ENCODE data around the gene RAB10. TPM values are rescaled to one million over a fixed set of nuclear protein-coding genes. Genes with fewer than 3 reads are reported as not detected.
"Not testable (repeated sequence)": the region's sequence is repeated elsewhere in the genome, so short reads cannot be mapped to it uniquely, and the experiment has no call there.

Gene RAB10
- polyA plus RNA-seq = 100 to 1,000 TPM; 190 to 320 TPM

GRCh38 chr2:26033818-26034636 lies at the start of gene RAB10:
TSS of gene RAB10 (plus strand) at chr2:26034084. CDS start at chr2:26034609, 525 bp downstream.
- peak within 1 kb of the TSS; percentile 99 for H3K27ac ChIP-seq (ENCODE audit: low read depth in 2 of 2, low read length in 1 of 2)

GRCh38 chr2:25988134-25988533 lies 45.8 kb upstream of the RAB10 start:
- WGBS, 2 donors = 91 to 93% methylated on average over 9 of the region's 9 CpGs

More at GRCh38 chr2:26033818-26034636, at the start of gene RAB10:
- Histone ChIP-seq H3K36me3 (ENCODE audit: control insufficient read depth in 2 of 2, insufficient read depth in 2 of 2, low read length in 1 of 2) (no peaks in the 10 kb centered on the region), H3K9me3 (ENCODE audit: control insufficient read depth in 2 of 2, insufficient read depth in 1 of 2, low read depth in 1 of 2, low read length in 1 of 2) (no peaks in the 10 kb centered on the region), H3K4me3 (ENCODE audit: low read depth in 1 of 2, low read length in 2 of 2) (peak within 1 kb of the TSS; percentile 94 to 96), H3K27me3 (ENCODE audit: control insufficient read depth in 1 of 2, insufficient read depth in 2 of 2, low read length in 2 of 2) (no peaks in the 10 kb centered on the region), H3K4me1 (ENCODE audit: control insufficient read depth in 2 of 2, insufficient read depth in 2 of 2, low read length in 1 of 2) (peaks cover 0 to 10% of the 10 kb centered on the region in 2 donors)
- WGBS, 2 donors = 0% methylated on average over 63 to 93 of the region's 94 CpGs

GRCh38 chr2:25989154-25989553 lies 44.7 kb upstream of the RAB10 start:
- H3K36me3 ChIP-seq (ENCODE audit: control insufficient read depth in 2 of 2, insufficient read depth in 2 of 2, low read length in 1 of 2) = no peaks in the 10 kb centered on the region
- peaks cover 2 to 3% of the 10 kb centered on the region in 2 donors for H3K4me1 ChIP-seq (ENCODE audit: control insufficient read depth in 2 of 2, insufficient read depth in 2 of 2, low read length in 1 of 2)
- no peak overlapping the region for H3K4me3 ChIP-seq (ENCODE audit: low read depth in 1 of 2, low read length in 2 of 2)
- H3K9me3 ChIP-seq (ENCODE audit: control insufficient read depth in 2 of 2, insufficient read depth in 1 of 2, low read depth in 1 of 2, low read length in 1 of 2) = no peaks in the 10 kb centered on the region
- H3K27me3 ChIP-seq (ENCODE audit: control insufficient read depth in 1 of 2, insufficient read depth in 2 of 2, low read length in 2 of 2) = no peaks in the 10 kb centered on the region
- WGBS, 2 donors = 74 to 81% methylated on average over 4 of the region's 4 CpGs
- H3K27ac ChIP-seq (ENCODE audit: low read depth in 2 of 2, low read length in 1 of 2) = no peak overlapping the region

More at GRCh38 chr2:25988134-25988533, 45.8 kb upstream of the RAB10 start:
- Histone ChIP-seq H3K36me3 (ENCODE audit: control insufficient read depth in 2 of 2, insufficient read depth in 2 of 2, low read length in 1 of 2) (no peaks in the 10 kb centered on the region), H3K4me1 (ENCODE audit: control insufficient read depth in 2 of 2, insufficient read depth in 2 of 2, low read length in 1 of 2) (peaks cover 2 to 3% of the 10 kb centered on the region in 2 donors), H3K27me3 (ENCODE audit: control insufficient read depth in 1 of 2, insufficient read depth in 2 of 2, low read length in 2 of 2) (no peaks in the 10 kb centered on the region), H3K9me3 (ENCODE audit: control insufficient read depth in 2 of 2, insufficient read depth in 1 of 2, low read depth in 1 of 2, low read length in 1 of 2) (no peaks in the 10 kb centered on the region), H3K27ac (ENCODE audit: low read depth in 2 of 2, low read length in 1 of 2) (no peak overlapping the region), H3K4me3 (ENCODE audit: low read depth in 1 of 2, low read length in 2 of 2) (no peak overlapping the region)

- H3K4me3 ChIP-seq (ENCODE audit: low read depth in 1 of 2, low read length in 2 of 2) = no peak overlapping the region
- no peaks in the 10 kb centered on the region for H3K36me3 ChIP-seq (ENCODE audit: control insufficient read depth in 2 of 2, insufficient read depth in 2 of 2, low read length in 1 of 2)
- H3K4me1 ChIP-seq (ENCODE audit: control insufficient read depth in 2 of 2, insufficient read depth in 2 of 2, low read length in 1 of 2) = peaks cover 2 to 3% of the 10 kb centered on the region in 2 donors
- no peaks in the 10 kb centered on the region for H3K27me3 ChIP-seq (ENCODE audit: control insufficient read depth in 1 of 2, insufficient read depth in 2 of 2, low read length in 2 of 2)
- H3K27ac ChIP-seq (ENCODE audit: low read depth in 2 of 2, low read length in 1 of 2) = peak overlapping the region; percentile 59 to 79
- WGBS, 2 donors = 59 to 70% methylated on average over 3 of the region's 3 CpGs
- no peaks in the 10 kb centered on the region for H3K9me3 ChIP-seq (ENCODE audit: control insufficient read depth in 2 of 2, insufficient read depth in 1 of 2, low read depth in 1 of 2, low read length in 1 of 2)
Measured at GRCh38 chr2:25991965-25992364, 41.9 kb upstream of the RAB10 start.

- H3K27ac ChIP-seq (ENCODE audit: low read depth in 2 of 2, low read length in 1 of 2) = no peak overlapping the region
- H3K9me3 ChIP-seq (ENCODE audit: control insufficient read depth in 2 of 2, insufficient read depth in 1 of 2, low read depth in 1 of 2, low read length in 1 of 2) = no peaks in the 10 kb centered on the region
- no peaks in the 10 kb centered on the region for H3K36me3 ChIP-seq (ENCODE audit: control insufficient read depth in 2 of 2, insufficient read depth in 2 of 2, low read length in 1 of 2)
- 89 to 90% methylated on average over 8 of the region's 8 CpGs for WGBS, 2 donors
- peaks cover 2 to 3% of the 10 kb centered on the region in 2 donors for H3K4me1 ChIP-seq (ENCODE audit: control insufficient read depth in 2 of 2, insufficient read depth in 2 of 2, low read length in 1 of 2)
- no peaks in the 10 kb centered on the region for H3K27me3 ChIP-seq (ENCODE audit: control insufficient read depth in 1 of 2, insufficient read depth in 2 of 2, low read length in 2 of 2)
- no peak overlapping the region for H3K4me3 ChIP-seq (ENCODE audit: low read depth in 1 of 2, low read length in 2 of 2)
Measured at GRCh38 chr2:25992556-25992955, 41.3 kb upstream of the RAB10 start.

- no peak overlapping the region for H3K27ac ChIP-seq (ENCODE audit: low read depth in 2 of 2, low read length in 1 of 2)
- H3K36me3 ChIP-seq (ENCODE audit: control insufficient read depth in 2 of 2, insufficient read depth in 2 of 2, low read length in 1 of 2) = no peaks in the 10 kb centered on the region
- H3K27me3 ChIP-seq (ENCODE audit: control insufficient read depth in 1 of 2, insufficient read depth in 2 of 2, low read length in 2 of 2) = no peaks in the 10 kb centered on the region
- no peak overlapping the region for H3K4me3 ChIP-seq (ENCODE audit: low read depth in 1 of 2, low read length in 2 of 2)
- H3K4me1 ChIP-seq (ENCODE audit: control insufficient read depth in 2 of 2, insufficient read depth in 2 of 2, low read length in 1 of 2) = peaks cover 2 to 3% of the 10 kb centered on the region in 2 donors
- H3K9me3 ChIP-seq (ENCODE audit: control insufficient read depth in 2 of 2, insufficient read depth in 1 of 2, low read depth in 1 of 2, low read length in 1 of 2) = no peaks in the 10 kb centered on the region
- WGBS, 2 donors = 79 to 85% methylated on average over 5 of the region's 5 CpGs
Measured at GRCh38 chr2:25993049-25993448, 40.8 kb upstream of the RAB10 start.

- Histone ChIP-seq H3K27ac (ENCODE audit: low read depth in 2 of 2, low read length in 1 of 2) (no peak overlapping the region), H3K9me3 (ENCODE audit: control insufficient read depth in 2 of 2, insufficient read depth in 1 of 2, low read depth in 1 of 2, low read length in 1 of 2) (no peaks in the 10 kb centered on the region), H3K27me3 (ENCODE audit: control insufficient read depth in 1 of 2, insufficient read depth in 2 of 2, low read length in 2 of 2) (no peaks in the 10 kb centered on the region), H3K4me3 (ENCODE audit: low read depth in 1 of 2, low read length in 2 of 2) (no peak overlapping the region), H3K4me1 (ENCODE audit: control insufficient read depth in 2 of 2, insufficient read depth in 2 of 2, low read length in 1 of 2) (peaks cover 2 to 3% of the 10 kb centered on the region in 2 donors), H3K36me3 (ENCODE audit: control insufficient read depth in 2 of 2, insufficient read depth in 2 of 2, low read length in 1 of 2) (no peaks in the 10 kb centered on the region)
- 94 to 95% methylated on average over 15 of the region's 15 CpGs for WGBS, 2 donors
Measured at GRCh38 chr2:25994509-25994908, 39.4 kb upstream of the RAB10 start.

- Histone ChIP-seq H3K36me3 (ENCODE audit: control insufficient read depth in 2 of 2, insufficient read depth in 2 of 2, low read length in 1 of 2) (no peaks in the 10 kb centered on the region), H3K4me3 (ENCODE audit: low read depth in 1 of 2, low read length in 2 of 2) (no peak overlapping the region), H3K27ac (ENCODE audit: low read depth in 2 of 2, low read length in 1 of 2) (no peak overlapping the region), H3K27me3 (ENCODE audit: control insufficient read depth in 1 of 2, insufficient read depth in 2 of 2, low read length in 2 of 2) (no peaks in the 10 kb centered on the region), H3K4me1 (ENCODE audit: control insufficient read depth in 2 of 2, insufficient read depth in 2 of 2, low read length in 1 of 2) (peaks cover 2 to 10% of the 10 kb centered on the region in 2 donors), H3K9me3 (ENCODE audit: control insufficient read depth in 2 of 2, insufficient read depth in 1 of 2, low read depth in 1 of 2, low read length in 1 of 2) (no peaks in the 10 kb centered on the region)
- WGBS, 2 donors = 82 to 85% methylated on average over 1 of the region's 1 CpG
Measured at GRCh38 chr2:25996844-25997243, 37.0 kb upstream of the RAB10 start.

- not testable (repeated sequence) for H3K9me3 ChIP-seq (ENCODE audit: control insufficient read depth in 2 of 2, insufficient read depth in 1 of 2, low read depth in 1 of 2, low read length in 1 of 2); H3K27me3 ChIP-seq (ENCODE audit: control insufficient read depth in 1 of 2, insufficient read depth in 2 of 2, low read length in 2 of 2); H3K36me3 ChIP-seq (ENCODE audit: control insufficient read depth in 2 of 2, insufficient read depth in 2 of 2, low read length in 1 of 2); H3K4me3 ChIP-seq (ENCODE audit: low read depth in 1 of 2, low read length in 2 of 2)
- Histone ChIP-seq H3K27ac (ENCODE audit: low read depth in 2 of 2, low read length in 1 of 2) (peak overlapping the region; percentile 46 to 95), H3K4me1 (ENCODE audit: control insufficient read depth in 2 of 2, insufficient read depth in 2 of 2, low read length in 1 of 2) (peaks cover 0 to 18% of the 10 kb centered on the region in 2 donors)
- WGBS, 2 donors = 89 to 90% methylated on average over 13 of the region's 13 CpGs
Measured at GRCh38 chr2:25998816-25999383, 35.0 kb upstream of the RAB10 start.

Data from esophagus (tissue), 2 donors.